Endothelial cell of umbilical vein (primary cell): ENCODE results near the gene AIF1L. TPM values are rescaled to one million over a fixed set of nuclear protein-coding genes. Genes with fewer than 3 reads are reported as not detected.

ENCODE experiments used
- BruUV-seq: library from RNA; stranded (reverse); fragments of 400-500 nt; replicated peaks from 2 replicates; lab custom pipeline; 2021; lab: Mats Ljungman, UMichigan
- CTCF ChIA-PET: fragments of 300-600, 350-600 bp; sonication (Branson Sonifier 250); formaldehyde crosslinking; loops from one replicate; lab custom pipeline; 2021; ENCODE audit warnings: antibody characterized with exemption, inconsistent platforms; lab: Charles Lee
- POLR2A ChIA-PET: fragments of 300-600, 350-600 bp; sonication (Branson Sonifier 250); formaldehyde crosslinking; loops from one replicate; lab custom pipeline; 2021; ENCODE audit warnings: antibody characterized with exemption, inconsistent platforms; lab: Charles Lee
- DNase-seq: peaks from one replicate; pipeline ENCODE4 v3.0.0-alpha.2; 2011; ENCODE audit warnings: low read depth, low spot score
- FAIRE-seq: peaks from 2 replicates; lab custom pipeline; 2011; peaks lifted over from hg19 to GRCh38; lab: Jason Lieb, UNC
- H2AFZ ChIP-seq: 2 replicates; pipeline ENCODE4 v1.6.0; 2012; ENCODE audit warnings: low read depth, low read length, control low read depth, inconsistent platforms
- H3K27ac ChIP-seq: 2 replicates; pipeline ENCODE4 v1.5.1; 2011; ENCODE audit warnings: low read depth, mild to moderate bottlenecking, control low read depth, low read length, moderate library complexity; ENCODE audit not compliant: insufficient read depth
- H3K27me3 ChIP-seq, 2 experiments: 2 replicates each; pipeline versions ENCODE4 v1.6.0 to v1.6.1; 2011; ENCODE audit warnings: low read length in 2 of 2, mixed read lengths in 1 of 2; ENCODE audit not compliant: control insufficient read depth in 2 of 2, insufficient read depth in 2 of 2
- H3K36me3 ChIP-seq, 2 experiments: 2 replicates in 1 of 2; 3 replicates in 1 of 2; pipeline ENCODE4 v1.5.1; 2011; ENCODE audit warnings: low read length in 2 of 2, mild to moderate bottlenecking in 1 of 2, moderate library complexity in 1 of 2; ENCODE audit not compliant: control insufficient read depth in 2 of 2, insufficient read depth in 2 of 2; ENCODE audit errors: extremely low read depth in 1 of 2
- H3K4me1 ChIP-seq: 3 replicates; pipeline ENCODE4 v1.5.1; 2011; ENCODE audit warnings: mild to moderate bottlenecking, low read length; ENCODE audit not compliant: control insufficient read depth, insufficient read depth; ENCODE audit errors: extremely low read depth
- H3K4me2 ChIP-seq: 2 replicates; pipeline ENCODE4 v1.6.1; 2011; ENCODE audit warnings: low read length, control low read depth, mixed read lengths; ENCODE audit not compliant: insufficient read depth
- H3K4me3 ChIP-seq, 3 experiments: fragments of 200-600 bp in 1 of 3; sonication (generic), shearing (Covaris generic) in 1 of 3; replicated peaks in 1 of 3; 2 replicates each; pipeline ENCODE4 v1.5.1; 2011 to 2016; ENCODE audit warnings: control low read depth in 3 of 3, low read length in 3 of 3, mild to moderate bottlenecking in 2 of 3, inconsistent platforms in 1 of 3, low read depth in 1 of 3, moderate library complexity in 1 of 3; ENCODE audit not compliant: insufficient read depth in 1 of 3
- H3K79me2 ChIP-seq: 2 replicates; pipeline ENCODE4 v1.6.0; 2012; ENCODE audit warnings: low read length, inconsistent platforms; ENCODE audit not compliant: control insufficient read depth, insufficient read depth
- H3K9ac ChIP-seq: replicated peaks from 2 replicates; pipeline ENCODE3; 2011; ENCODE audit warnings: low read length, control low read depth; ENCODE audit not compliant: insufficient read depth; ENCODE audit errors: extremely low read depth
- H3K9me1 ChIP-seq: replicated peaks from 3 replicates; pipeline ENCODE4 v1.6.0; 2011; ENCODE audit warnings: mild to moderate bottlenecking, low read length; ENCODE audit not compliant: control insufficient read depth, insufficient read depth; ENCODE audit errors: extremely low read depth
- H3K9me3 ChIP-seq: replicated peaks from 2 replicates; pipeline ENCODE4 v1.5.1; 2012; ENCODE audit warnings: low read length, inconsistent platforms; ENCODE audit not compliant: control insufficient read depth, insufficient read depth
- H4K20me1 ChIP-seq: replicated peaks from 2 replicates; pipeline ENCODE3; 2011; ENCODE audit warnings: mild to moderate bottlenecking, low read length; ENCODE audit not compliant: control insufficient read depth, insufficient read depth; ENCODE audit errors: extremely low read depth
- EZH2 ChIP-seq: IDR thresholded peaks from 2 replicates; pipeline ENCODE4 v1.6.1; 2012; ENCODE audit warnings: borderline replicate concordance, low read depth, mild to moderate bottlenecking, moderate library complexity, low read length, inconsistent platforms; ENCODE audit not compliant: severe bottlenecking
- FOS ChIP-seq: IDR thresholded peaks from 2 replicates; pipeline ENCODE4 v1.6.1; 2011; ENCODE audit warnings: mild to moderate bottlenecking, low read length, moderate library complexity, borderline replicate concordance; ENCODE audit not compliant: insufficient read depth
- GATA2 ChIP-seq: IDR thresholded peaks from 2 replicates; pipeline ENCODE4 v1.7.0; 2011; ENCODE audit warnings: low read depth, mild to moderate bottlenecking, moderate library complexity, mixed read lengths, low read length; ENCODE audit not compliant: insufficient read length, insufficient read depth
- JUN ChIP-seq: IDR thresholded peaks from 2 replicates; pipeline ENCODE4 v1.6.1; 2011; ENCODE audit warnings: borderline replicate concordance, low read depth; ENCODE audit not compliant: insufficient read length, insufficient read depth
- MYC ChIP-seq: IDR thresholded peaks from one replicate; pipeline ENCODE4 v1.6.1; 2011; ENCODE audit warnings: mild to moderate bottlenecking, low read depth, low read length
- POLR2A ChIP-seq: IDR thresholded peaks from 2 replicates; pipeline ENCODE4 v1.6.1; 2012; ENCODE audit warnings: low read depth, mild to moderate bottlenecking, control low read depth, low read length
- POLR2AphosphoS5 ChIP-seq: IDR thresholded peaks from 2 replicates; pipeline ENCODE4 v1.6.1; 2012; ENCODE audit warnings: low read depth, mild to moderate bottlenecking, control low read depth, low read length, moderate library complexity; ENCODE audit not compliant: insufficient read depth
- dilution Hi-C: fragments of 300-500 bp; cut with MboI; formaldehyde crosslinking; loops from one replicate; pipeline ENCODE4 v1.15.0; 2019; ENCODE audit warnings: low sequenced_read_pairs; ENCODE audit not compliant: extremely low pct_ligation_motif_present
- intact Hi-C: fragments of 100-400 bp; cut with micrococcal nuclease; formaldehyde crosslinking; loops from one replicate; pipeline ENCODE4 v1.10.0; 2022
- polyA plus RNA-seq, 4 experiments: library from polyadenylated mRNA; depleted of rRNA in 3 of 4; stranded (reverse) in 3 of 4; unstranded in 1 of 4; fragments of >200 nt; gene quantifications; 2 replicates each; pipeline versions ENCODE4 v1.2.1 to v1.2.3, GENCODE V29; 2011 to 2012; ENCODE audit warnings: missing spikeins in 1 of 4
- total RNA-seq: library from RNA; stranded (reverse); gene quantifications from 2 replicates; pipeline ENCODE4 v1.2.3, GENCODE V29; 2021
- TF ChIP-seq, protein P1 (sequence below), 2 donors: IDR thresholded peaks; 1 replicate in 1 of 2; 2 replicates in 1 of 2; pipeline ENCODE4 v1.5.1; 2011; ENCODE audit warnings: low read length in 2 of 2, mild to moderate bottlenecking in 2 of 2, moderate library complexity in 2 of 2, control low read depth in 1 of 2, inconsistent platforms in 1 of 2, low read depth in 1 of 2; ENCODE audit not compliant: insufficient read depth in 1 of 2; ENCODE audit errors: extremely low read depth in 1 of 2
- TF ChIP-seq, protein P2 (sequence below): IDR thresholded peaks from 2 replicates; pipeline ENCODE4 v1.6.1; 2011; ENCODE audit not compliant: insufficient read depth, insufficient read length

AIF1L gene
- total and polyA plus RNA-seq, 2 donors (not counting 3 experiments of a cell fraction or from before 2014, with no cell fraction given) = 17.8 to 39.7 TPM

DNA sequence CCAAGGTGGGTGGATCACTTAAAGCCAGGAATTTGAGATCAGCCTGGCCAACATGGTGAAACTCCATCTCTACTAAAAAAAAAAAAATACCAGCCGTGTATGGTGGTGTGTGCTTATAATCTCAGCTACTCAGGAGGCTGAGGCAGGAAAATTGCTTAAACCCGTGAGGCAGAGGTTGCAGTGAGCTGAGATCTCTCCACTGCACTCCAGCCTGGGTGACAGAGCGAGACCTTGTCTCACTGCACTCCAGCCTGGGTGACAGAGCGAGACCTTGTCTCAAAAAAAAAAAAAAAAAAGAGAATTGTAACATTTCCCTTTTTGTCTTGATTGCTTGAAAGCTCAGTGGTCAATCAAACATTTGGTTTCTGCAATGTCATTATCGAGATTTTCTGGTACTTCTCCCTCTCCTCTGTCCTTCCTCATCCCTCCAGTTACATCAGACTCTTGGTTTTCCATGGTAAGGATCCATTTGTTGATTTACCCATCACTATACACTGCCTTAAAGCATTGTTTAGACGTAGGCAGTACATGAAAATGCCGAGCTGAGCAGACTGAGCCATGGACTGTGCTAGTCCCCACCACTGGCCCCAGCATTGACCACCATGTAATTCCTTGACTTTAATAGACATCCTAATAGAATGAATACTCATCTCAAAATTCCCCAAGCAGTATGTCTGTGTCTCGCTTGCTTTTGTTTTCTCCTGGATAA lies 11.5 kb upstream of the AIF1L start:
- intact Hi-C loops = no loop called here
- H3K27ac ChIP-seq = no peak overlapping the region
- no peak overlapping the region for H3K4me3 ChIP-seq
- TF ChIP-seq POLR2A (no peak), JUN (no peak), MYC (no peak), FOS (no peak), POLR2AphosphoS5 (no peak), EZH2 (no peak), GATA2 (no peak)
- TF ChIP-seq, protein P1, sequence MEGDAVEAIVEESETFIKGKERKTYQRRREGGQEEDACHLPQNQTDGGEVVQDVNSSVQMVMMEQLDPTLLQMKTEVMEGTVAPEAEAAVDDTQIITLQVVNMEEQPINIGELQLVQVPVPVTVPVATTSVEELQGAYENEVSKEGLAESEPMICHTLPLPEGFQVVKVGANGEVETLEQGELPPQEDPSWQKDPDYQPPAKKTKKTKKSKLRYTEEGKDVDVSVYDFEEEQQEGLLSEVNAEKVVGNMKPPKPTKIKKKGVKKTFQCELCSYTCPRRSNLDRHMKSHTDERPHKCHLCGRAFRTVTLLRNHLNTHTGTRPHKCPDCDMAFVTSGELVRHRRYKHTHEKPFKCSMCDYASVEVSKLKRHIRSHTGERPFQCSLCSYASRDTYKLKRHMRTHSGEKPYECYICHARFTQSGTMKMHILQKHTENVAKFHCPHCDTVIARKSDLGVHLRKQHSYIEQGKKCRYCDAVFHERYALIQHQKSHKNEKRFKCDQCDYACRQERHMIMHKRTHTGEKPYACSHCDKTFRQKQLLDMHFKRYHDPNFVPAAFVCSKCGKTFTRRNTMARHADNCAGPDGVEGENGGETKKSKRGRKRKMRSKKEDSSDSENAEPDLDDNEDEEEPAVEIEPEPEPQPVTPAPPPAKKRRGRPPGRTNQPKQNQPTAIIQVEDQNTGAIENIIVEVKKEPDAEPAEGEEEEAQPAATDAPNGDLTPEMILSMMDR (IDR thresholded peaks at IDR 0.05; ENCODE audit: extremely low read depth in 1 of 2, insufficient read depth in 1 of 2, low read depth in 1 of 2, low read length in 2 of 2) = no peak
- TF ChIP-seq, protein P2, sequence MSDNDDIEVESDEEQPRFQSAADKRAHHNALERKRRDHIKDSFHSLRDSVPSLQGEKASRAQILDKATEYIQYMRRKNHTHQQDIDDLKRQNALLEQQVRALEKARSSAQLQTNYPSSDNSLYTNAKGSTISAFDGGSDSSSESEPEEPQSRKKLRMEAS = no peak
- ChIA-PET POLR2A (no interaction called here), CTCF (interaction anchor here (0.8 to 1.3 kb wide), 5 partner anchors 12 to 40 kb away, joined by 3 to 5 read pairs (median 4); partner anchors contain the start of gene AIF1L)
- H3K36me3 ChIP-seq = no peaks in the 10 kb centered on the region
- dilution Hi-C loops = no loop called here
- H4K20me1 ChIP-seq = no peaks in the 10 kb centered on the region
- H3K9me3 ChIP-seq = no peaks in the 10 kb centered on the region
- FAIRE-seq (peak; percentile 78), DNase-seq (no peak)
- H3K9ac ChIP-seq = no peak overlapping the region
- H3K27me3 ChIP-seq = peaks cover 0 to 3% of the 10 kb centered on the region in 2 experiments
- BruUV-seq = no TSS peak
- H3K4me1 ChIP-seq = no peaks in the 10 kb centered on the region
- no peak overlapping the region for H3K4me2 ChIP-seq
- no peaks in the 10 kb centered on the region for H3K9me1 ChIP-seq
- no peaks in the 10 kb centered on the region for H3K79me2 ChIP-seq
- no peak overlapping the region for H2AFZ ChIP-seq
